Hepatocyte (in vitro differentiated cells): ENCODE results near the gene FXYD6. TPM values are rescaled to one million over a fixed set of nuclear protein-coding genes. Genes with fewer than 3 reads are reported as not detected.

Experiments used
- DNase-seq: peaks from one replicate; pipeline ENCODE4 v3.0.0-alpha.2; 2016; ENCODE audit warnings: low spot score
- H2AFZ ChIP-seq: fragments of 200-600 bp; sonication (generic); 2 replicates; pipeline ENCODE4 v1.6.0; 2016; ENCODE audit warnings: antibody characterized with exemption, mild to moderate bottlenecking
- H3K27ac ChIP-seq: fragments of 200-600 bp; sonication (generic); 2 replicates; pipeline ENCODE4 v1.5.1; 2016; ENCODE audit warnings: mild to moderate bottlenecking
- H3K27me3 ChIP-seq: fragments of 200-600 bp; sonication (generic); 2 replicates; pipeline ENCODE4 v1.6.1; 2016
- H3K36me3 ChIP-seq: fragments of 200-600 bp; sonication (generic); replicated peaks from 2 replicates; pipeline ENCODE4 v1.5.1; 2016; ENCODE audit warnings: low read depth; ENCODE audit not compliant: insufficient read depth
- H3K4me1 ChIP-seq: fragments of 200-600 bp; sonication (generic); 2 replicates; pipeline ENCODE4 v1.5.1; 2016; ENCODE audit warnings: mild to moderate bottlenecking, moderate library complexity; ENCODE audit not compliant: insufficient read depth
- H3K4me2 ChIP-seq: fragments of 200-600 bp; sonication (generic); 2 replicates; pipeline ENCODE4 v1.6.0; 2016
- H3K4me3 ChIP-seq: fragments of 200-600 bp; sonication (generic); 2 replicates; pipeline ENCODE4 v1.5.1; 2016; ENCODE audit warnings: mild to moderate bottlenecking
- H3K79me2 ChIP-seq: fragments of 200-600 bp; sonication (generic); 2 replicates; pipeline ENCODE4 v1.6.0; 2017; ENCODE audit warnings: mild to moderate bottlenecking
- H3K9me2 ChIP-seq: fragments of 200-600 bp; sonication (generic); replicated peaks from 2 replicates; pipeline ENCODE4 v1.6.0; 2017; ENCODE audit warnings: mild to moderate bottlenecking; ENCODE audit not compliant: insufficient read depth
- H3K9me3 ChIP-seq: fragments of 200-600 bp; sonication (generic); 2 replicates; pipeline ENCODE4 v1.5.1; 2016; ENCODE audit warnings: low read depth, mild to moderate bottlenecking
- H4K20me1 ChIP-seq: fragments of 200-600 bp; sonication (generic); 2 replicates; pipeline ENCODE4 v1.6.0; 2016; ENCODE audit warnings: mild to moderate bottlenecking; ENCODE audit not compliant: insufficient read depth, poor library complexity, severe bottlenecking
- CTCF ChIP-seq: fragments of 200-600 bp; sonication (generic); IDR thresholded peaks from 2 replicates; pipeline ENCODE4 v1.5.1; 2016; ENCODE audit warnings: antibody characterized with exemption, mild to moderate bottlenecking; ENCODE audit not compliant: poor library complexity
- EZH2 ChIP-seq: fragments of 200-600 bp; sonication (generic); IDR thresholded peaks from 2 replicates; pipeline ENCODE4 v1.6.1; 2016; ENCODE audit warnings: antibody characterized with exemption, mild to moderate bottlenecking, borderline replicate concordance
- EZH2phosphoT487 ChIP-seq: fragments of 200-600 bp; sonication (generic); IDR thresholded peaks from one replicate; pipeline ENCODE4 v1.6.1; 2018; ENCODE audit warnings: antibody characterized with exemption, mild to moderate bottlenecking, low read depth, moderate library complexity; ENCODE audit not compliant: unreplicated experiment, severe bottlenecking
- WGBS: methylation state at CpG from one replicate; pipeline ENCODE4 v1.1.6; 2016; ENCODE audit warnings: low lambda C conversion rate; ENCODE audit errors: missing lambda C conversion rate; 5-methylcytosine and 5-hydroxymethylcytosine counted together
- polyA plus RNA-seq: library from polyadenylated mRNA; unstranded; fragments of >200 nt; fragmentation: Nextera tagmentation; extraction: Ambion mirVana; gene quantifications from 2 replicates; pipeline ENCODE4 v1.2.1, GENCODE V29; 2016
- total RNA-seq: library from RNA; depleted of rRNA; stranded (reverse); fragments of >200 nt; gene quantifications from 2 replicates; pipeline ENCODE4 v1.2.3, GENCODE V29; 2014

The FXYD6 gene
- total and polyA plus RNA-seq, 2 experiments from 2014 or later, result 28.3 to 56.9 TPM

DNA sequence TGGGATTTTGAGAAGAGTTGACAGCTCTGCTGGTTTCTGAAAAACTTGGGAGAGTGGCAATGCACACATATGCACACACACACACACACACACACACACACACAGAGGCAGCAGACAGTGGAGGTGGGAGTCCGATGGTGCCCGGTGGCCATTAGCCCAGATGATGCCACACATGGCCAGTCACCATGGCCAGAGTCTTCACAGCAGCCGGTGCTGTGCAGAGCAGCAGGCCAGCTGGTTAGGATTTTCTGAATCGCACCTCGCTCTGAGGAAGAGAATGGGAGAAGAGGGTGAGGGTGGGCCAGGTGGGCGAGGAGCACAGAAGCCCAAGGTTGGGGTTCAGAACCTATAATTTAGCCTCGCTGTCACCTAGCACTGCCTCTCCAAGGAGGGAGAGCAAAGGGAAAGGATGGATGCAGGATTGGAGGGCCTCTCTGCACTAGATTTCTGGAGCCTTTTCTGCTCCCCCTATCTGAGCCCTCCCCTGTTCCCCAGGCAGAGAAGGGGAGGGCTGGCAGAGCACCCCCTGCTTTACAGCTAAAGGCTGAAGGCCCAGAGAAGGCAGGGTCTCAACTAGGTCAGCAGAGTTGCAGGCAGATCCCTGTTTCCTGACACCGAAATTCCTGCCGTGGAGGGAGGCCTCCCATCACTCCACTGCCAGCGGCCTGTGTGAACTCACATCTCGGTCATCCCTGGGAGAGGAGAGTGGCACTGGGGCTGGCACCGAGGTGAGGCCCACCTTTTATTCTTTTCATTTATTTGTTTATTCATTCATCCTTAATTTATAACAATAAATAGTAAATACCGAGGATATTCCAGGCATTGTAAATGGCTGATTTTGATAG is 25.8 kb upstream of the FXYD6 start:
- WGBS, result 78% methylated on average over 13 of the region's 13 CpGs
- TF ChIP-seq CTCF (no peak), EZH2 (no peak)

GRCh38 chr11:117901601-117902000 is 25.1 kb upstream of the FXYD6 start:
- Histone ChIP-seq H3K4me3 (no peak overlapping the region), H3K27ac (no peak overlapping the region), H3K9me2 (no peaks in the 10 kb centered on the region), H3K4me1 (no peaks in the 10 kb centered on the region), H3K27me3 (no peaks in the 10 kb centered on the region), H4K20me1 (no peaks in the 10 kb centered on the region), H3K79me2 (no peaks in the 10 kb centered on the region), H3K4me2 (no peak overlapping the region), H3K36me3 (no peaks in the 10 kb centered on the region), H2AFZ (no peak overlapping the region), H3K9me3 (no peaks in the 10 kb centered on the region)
- no peak for DNase-seq
- WGBS, result 96% methylated on average over 9 of the region's 9 CpGs
- no peak for TF ChIP-seq CTCF
- TF ChIP-seq EZH2, result no peak
- no peak for TF ChIP-seq EZH2phosphoT487

More for the DNA sequence above, 25.8 kb upstream of the FXYD6 start:
- H3K27me3 ChIP-seq, result no peaks in the 10 kb centered on the region
- H4K20me1 ChIP-seq, result no peaks in the 10 kb centered on the region
- no peaks in the 10 kb centered on the region for H3K79me2 ChIP-seq
- no peak overlapping the region for H3K27ac ChIP-seq
- H3K9me2 ChIP-seq, result no peaks in the 10 kb centered on the region
- no peaks in the 10 kb centered on the region for H3K4me1 ChIP-seq
- no peak overlapping the region for H3K4me2 ChIP-seq
- H3K9me3 ChIP-seq, result no peaks in the 10 kb centered on the region
- H3K36me3 ChIP-seq, result no peaks in the 10 kb centered on the region
- H2AFZ ChIP-seq, result no peak overlapping the region
- no peak for DNase-seq
- no peak overlapping the region for H3K4me3 ChIP-seq

DNA sequence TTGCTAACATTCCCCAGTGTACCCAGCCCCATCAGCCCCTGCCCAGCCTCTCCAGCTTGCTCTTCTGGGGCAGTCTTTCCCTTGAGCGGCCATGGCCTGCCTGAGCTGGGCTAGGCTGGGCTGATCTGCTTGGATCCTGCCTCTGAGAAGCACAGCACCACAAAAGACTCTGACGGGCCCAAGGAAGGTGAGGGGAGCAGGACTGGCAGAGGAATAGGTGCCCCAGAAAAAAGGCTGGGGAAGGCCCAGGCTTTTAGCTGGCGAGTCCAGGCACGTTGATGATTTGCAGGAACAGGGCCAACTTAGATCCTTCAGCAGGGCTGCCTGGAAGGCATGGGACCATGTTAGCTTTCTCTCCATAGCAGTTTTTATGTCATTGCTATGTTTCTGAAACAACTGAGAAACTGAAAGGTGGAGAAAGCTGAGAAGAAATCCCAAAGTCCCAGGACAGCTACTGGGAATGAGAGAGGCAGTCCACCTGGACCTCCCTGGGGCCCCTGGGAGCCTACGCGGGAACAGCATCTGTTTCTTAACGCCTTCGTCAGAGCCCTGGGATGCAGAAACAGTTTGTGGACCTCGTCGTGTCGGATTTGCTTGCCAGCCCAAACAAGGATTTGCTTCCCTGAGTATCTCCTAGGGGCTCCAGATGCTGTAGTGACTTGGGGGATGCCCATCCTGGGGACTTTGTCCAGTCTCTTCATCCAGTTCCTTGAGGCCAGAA is 24.4 kb upstream of the FXYD6 start:
- Histone ChIP-seq H4K20me1 (no peaks in the 10 kb centered on the region), H3K4me1 (no peaks in the 10 kb centered on the region), H3K9me2 (no peaks in the 10 kb centered on the region), H3K4me2 (no peak overlapping the region), H3K27me3 (no peaks in the 10 kb centered on the region), H3K36me3 (no peaks in the 10 kb centered on the region), H2AFZ (no peak overlapping the region), H3K9me3 (no peaks in the 10 kb centered on the region), H3K4me3 (no peak overlapping the region), H3K79me2 (no peaks in the 10 kb centered on the region), H3K27ac (no peak overlapping the region)
- 80% methylated on average over 11 of the region's 11 CpGs for WGBS
- no peak for DNase-seq
- no peak for TF ChIP-seq EZH2
- no peak for TF ChIP-seq EZH2phosphoT487
- no peak for TF ChIP-seq CTCF
